Loucy (cell line): ENCODE data around the gene ACY1.

Source experiments
- CTCF ChIP-seq: fragments of 200-600 bp; sonication (generic); conservative IDR thresholded peaks from 2 replicates; pipeline ENCODE4 v1.5.1; 2014; ENCODE audit warnings: mild to moderate bottlenecking, antibody characterized with exemption, low read length
- EZH2phosphoT487 ChIP-seq: fragments of 200-600 bp; IDR thresholded peaks from 2 replicates; pipeline ENCODE4 v1.6.1; 2018; ENCODE audit warnings: antibody characterized with exemption, mild to moderate bottlenecking, moderate library complexity, borderline replicate concordance

DNA sequence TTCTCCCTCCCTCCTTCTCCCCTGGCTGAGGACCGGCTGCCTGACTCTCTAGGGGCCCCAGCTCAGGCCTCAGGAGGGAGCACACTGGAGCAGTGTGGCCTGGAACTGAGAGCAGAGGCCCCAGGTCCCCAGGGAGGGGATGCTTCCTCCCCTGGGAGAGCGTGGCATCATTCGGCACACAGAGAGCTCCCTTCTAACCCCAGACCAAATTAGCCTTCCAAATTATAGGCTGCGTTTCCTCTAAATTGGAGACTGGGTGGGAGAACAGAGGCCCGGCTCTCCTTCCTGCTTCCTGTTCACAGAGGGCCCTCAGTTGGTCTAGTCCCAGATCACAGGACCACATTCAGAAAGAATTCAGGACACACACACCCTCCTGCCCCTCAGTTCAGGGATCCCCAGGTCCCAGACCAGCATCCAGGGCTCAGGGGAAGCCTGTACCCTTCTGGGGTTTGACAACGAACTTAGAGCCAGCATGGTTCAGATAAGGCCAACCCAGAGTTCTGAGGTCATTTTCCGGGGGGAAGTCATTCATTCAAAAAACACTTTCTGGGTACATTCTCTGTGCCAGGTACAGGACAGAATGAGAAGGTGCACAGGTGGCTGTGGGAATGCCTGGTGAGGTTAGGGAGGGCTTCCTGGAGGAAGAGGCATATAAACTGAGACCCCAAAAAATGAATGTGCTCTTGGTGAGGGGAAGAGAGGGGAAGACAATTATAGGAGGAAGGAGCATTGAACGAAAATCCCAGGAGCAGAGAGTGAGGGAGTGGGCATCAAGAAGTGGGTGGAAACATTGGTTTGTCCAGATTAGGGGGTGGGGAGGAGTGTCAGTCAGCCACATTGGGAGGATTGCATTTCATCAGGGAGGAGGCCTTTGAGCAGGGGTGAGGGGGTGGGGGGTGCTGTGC, 40.8 kb downstream of the ACY1 start:
- no peak for TF ChIP-seq CTCF
- TF ChIP-seq EZH2phosphoT487 = no peak
